ENCODE measurements around the gene LRRC49. TPM values are rescaled to one million over a fixed set of nuclear protein-coding genes. Genes with fewer than 3 reads are reported as not detected.

LRRC49 gene
- total RNA-seq, 1 donor from 2014 or later, result 23.6 TPM

- Mint-ChIP-seq H3K9me3 (ENCODE audit: low read depth) (peaks cover 6% of the 10 kb centered on the region), H3K4me1 (ENCODE audit: low read depth) (no peaks in the 10 kb centered on the region), H3K36me3 (ENCODE audit: insufficient read depth) (peaks cover 3% of the 10 kb centered on the region), H3K4me3 (ENCODE audit: low read depth) (no peak overlapping the region), H3K27ac (no peak overlapping the region), H3K27me3 (no peaks in the 10 kb centered on the region)
- no peak for DNase-seq (ENCODE audit: low spot score, unreplicated experiment)
- no peak for TF ChIP-seq CTCF (IDR thresholded peaks at IDR 0.05; ENCODE audit: unreplicated experiment)
Measured at GRCh38 chr15:71049706-71050422, 157.2 kb downstream of the LRRC49 start.

- Mint-ChIP-seq H3K4me3 (ENCODE audit: low read depth) (no peak overlapping the region), H3K27me3 (no peaks in the 10 kb centered on the region), H3K27ac (no peak overlapping the region), H3K36me3 (ENCODE audit: insufficient read depth) (peaks cover 3% of the 10 kb centered on the region), H3K4me1 (ENCODE audit: low read depth) (no peaks in the 10 kb centered on the region), H3K9me3 (ENCODE audit: low read depth) (peaks cover 6% of the 10 kb centered on the region)
- no peak for DNase-seq (ENCODE audit: low spot score, unreplicated experiment)
- no peak for TF ChIP-seq CTCF (IDR thresholded peaks at IDR 0.05; ENCODE audit: unreplicated experiment)
Measured at GRCh38 chr15:71050461-71050860, 157.8 kb downstream of the LRRC49 start.

GRCh38 chr15:71051539-71051938 is 158.9 kb downstream of the LRRC49 start:
- no peak for DNase-seq (ENCODE audit: low spot score, unreplicated experiment)
- no peaks in the 10 kb centered on the region for H3K4me1 Mint-ChIP-seq (ENCODE audit: low read depth)
- H3K4me3 Mint-ChIP-seq (ENCODE audit: low read depth), result no peak overlapping the region
- H3K27ac Mint-ChIP-seq, result no peak overlapping the region
- H3K9me3 Mint-ChIP-seq (ENCODE audit: low read depth), result peaks cover 6% of the 10 kb centered on the region
- no peaks in the 10 kb centered on the region for H3K27me3 Mint-ChIP-seq
- TF ChIP-seq CTCF (IDR thresholded peaks at IDR 0.05; ENCODE audit: unreplicated experiment), result no peak
- H3K36me3 Mint-ChIP-seq (ENCODE audit: insufficient read depth), result peaks cover 3% of the 10 kb centered on the region

- H3K27ac Mint-ChIP-seq, result no peak overlapping the region
- H3K9me3 Mint-ChIP-seq (ENCODE audit: low read depth), result no peaks in the 10 kb centered on the region
- no peaks in the 10 kb centered on the region for H3K27me3 Mint-ChIP-seq
- no peak for DNase-seq (ENCODE audit: low spot score, unreplicated experiment)
- H3K36me3 Mint-ChIP-seq (ENCODE audit: insufficient read depth), result peaks cover 1% of the 10 kb centered on the region
- H3K4me1 Mint-ChIP-seq (ENCODE audit: low read depth), result no peaks in the 10 kb centered on the region
- TF ChIP-seq CTCF (IDR thresholded peaks at IDR 0.05; ENCODE audit: unreplicated experiment), result no peak
- H3K4me3 Mint-ChIP-seq (ENCODE audit: low read depth), result no peak overlapping the region
Measured at GRCh38 chr15:71052356-71052755, 159.7 kb downstream of the LRRC49 start.

GRCh38 chr15:71054286-71054952 is 161.8 kb downstream of the LRRC49 start:
- no peak for DNase-seq (ENCODE audit: low spot score, unreplicated experiment)
- Mint-ChIP-seq H3K27me3 (no peaks in the 10 kb centered on the region), H3K9me3 (ENCODE audit: low read depth) (peaks cover 9% of the 10 kb centered on the region), H3K4me1 (ENCODE audit: low read depth) (no peaks in the 10 kb centered on the region), H3K27ac (no peak overlapping the region), H3K36me3 (ENCODE audit: insufficient read depth) (peaks cover 9% of the 10 kb centered on the region), H3K4me3 (ENCODE audit: low read depth) (no peak overlapping the region)
- no peak for TF ChIP-seq CTCF (IDR thresholded peaks at IDR 0.05; ENCODE audit: unreplicated experiment)

Data from progenitor cell of endocrine pancreas (in vitro differentiated cells).